GM20000 (cell line): ENCODE results near the gene TSEN54.
"Not testable (repeated sequence)": the region's sequence is repeated elsewhere in the genome, so short reads cannot be mapped to it uniquely, and the experiment has no call there.

ENCODE experiments used
- DNase-seq: peaks from one replicate; pipeline ENCODE4 v3.0.0; 2012; ENCODE audit warnings: low spot score
- CTCF ChIP-seq: IDR thresholded peaks from 2 replicates; pipeline ENCODE4 v1.5.1; 2012; ENCODE audit warnings: mild to moderate bottlenecking, control low read depth; ENCODE audit errors: extremely low read depth, missing control alignments

TSEN54 gene

GRCh38 chr17:75475144-75475835, 41.0 kb upstream of the TSEN54 start:
- no peak for TF ChIP-seq CTCF
- no peak for DNase-seq

- no peak for TF ChIP-seq CTCF
- no peak for DNase-seq
Observed at GRCh38 chr17:75475851-75476250, 40.5 kb upstream of the TSEN54 start.

GRCh38 chr17:75476271-75476671, 40.1 kb upstream of the TSEN54 start:
- DNase-seq, result no peak
- no peak for TF ChIP-seq CTCF

- no peak for DNase-seq
- TF ChIP-seq CTCF, result no peak
Observed at GRCh38 chr17:75476752-75477489, 39.4 kb upstream of the TSEN54 start.

- not testable (repeated sequence) for DNase-seq
Observed at GRCh38 chr17:75477490-75477862, 38.9 kb upstream of the TSEN54 start.

- TF ChIP-seq CTCF, result no peak
- DNase-seq, result no peak
Observed at GRCh38 chr17:75478508-75478907, 37.8 kb upstream of the TSEN54 start.

- no peak for TF ChIP-seq CTCF
- no peak for DNase-seq
Observed at GRCh38 chr17:75480281-75480680, 36.0 kb upstream of the TSEN54 start.
